Left ventricle myocardium inferior (tissue), 1 donor: ENCODE data around the gene DOK6. TPM values are rescaled to one million over a fixed set of nuclear protein-coding genes. Genes with fewer than 3 reads are reported as not detected.

Source experiments
- DNase-seq: peaks from one replicate; pipeline ENCODE4 v3.0.0-alpha.2; 2020
- H3K27ac ChIP-seq: fragments of 200-600 bp; replicated peaks from 2 replicates; pipeline ENCODE4 v1.8.0; 2021
- H3K27me3 ChIP-seq: fragments of 200-600 bp; 2 replicates; pipeline ENCODE4 v1.8.0; 2021; ENCODE audit warnings: low read depth
- H3K36me3 ChIP-seq: fragments of 200-600 bp; 2 replicates; pipeline ENCODE4 v1.8.0; 2021
- H3K4me1 ChIP-seq: fragments of 200-600 bp; 2 replicates; pipeline ENCODE4 v1.8.0; 2021
- H3K4me3 ChIP-seq: fragments of 200-600 bp; 2 replicates; pipeline ENCODE4 v1.8.0; 2021; ENCODE audit warnings: mild to moderate bottlenecking, moderate library complexity
- H3K9me3 ChIP-seq: fragments of 200-600 bp; replicated peaks from 2 replicates; pipeline ENCODE4 v1.8.0; 2021
- intact Hi-C: fragments of 100-400 bp; cut with micrococcal nuclease; formaldehyde crosslinking; loops from one replicate; pipeline ENCODE4 v1.11.0; 2022
- total RNA-seq: library from RNA; stranded (reverse); fragmentation: NEBNext Ultra II Directional; extraction: Animal tissue kit (Norgen Biotek cat#: 25700); gene quantifications from one replicate; pipeline ENCODE4 v1.2.1, GENCODE V29; 2021
- TF ChIP-seq, protein P1 (sequence below): fragments of 200-600 bp; IDR thresholded peaks from 2 replicates; pipeline ENCODE4 v1.8.0; 2021; ENCODE audit warnings: antibody characterized with exemption, mild to moderate bottlenecking, borderline replicate concordance
- donor health status: DM: no; HTN: yes; CAD: no; lungs with severe emphysema.

The DOK6 gene
- total RNA-seq, 1 donor from 2014 or later = 0.96 TPM

- Histone ChIP-seq H3K4me1 (no peaks in the 10 kb centered on the region), H3K36me3 (no peaks in the 10 kb centered on the region), H3K4me3 (no peak overlapping the region), H3K27ac (no peak overlapping the region), H3K27me3 (no peaks in the 10 kb centered on the region), H3K9me3 (no peaks in the 10 kb centered on the region)
- TF ChIP-seq, protein P1, sequence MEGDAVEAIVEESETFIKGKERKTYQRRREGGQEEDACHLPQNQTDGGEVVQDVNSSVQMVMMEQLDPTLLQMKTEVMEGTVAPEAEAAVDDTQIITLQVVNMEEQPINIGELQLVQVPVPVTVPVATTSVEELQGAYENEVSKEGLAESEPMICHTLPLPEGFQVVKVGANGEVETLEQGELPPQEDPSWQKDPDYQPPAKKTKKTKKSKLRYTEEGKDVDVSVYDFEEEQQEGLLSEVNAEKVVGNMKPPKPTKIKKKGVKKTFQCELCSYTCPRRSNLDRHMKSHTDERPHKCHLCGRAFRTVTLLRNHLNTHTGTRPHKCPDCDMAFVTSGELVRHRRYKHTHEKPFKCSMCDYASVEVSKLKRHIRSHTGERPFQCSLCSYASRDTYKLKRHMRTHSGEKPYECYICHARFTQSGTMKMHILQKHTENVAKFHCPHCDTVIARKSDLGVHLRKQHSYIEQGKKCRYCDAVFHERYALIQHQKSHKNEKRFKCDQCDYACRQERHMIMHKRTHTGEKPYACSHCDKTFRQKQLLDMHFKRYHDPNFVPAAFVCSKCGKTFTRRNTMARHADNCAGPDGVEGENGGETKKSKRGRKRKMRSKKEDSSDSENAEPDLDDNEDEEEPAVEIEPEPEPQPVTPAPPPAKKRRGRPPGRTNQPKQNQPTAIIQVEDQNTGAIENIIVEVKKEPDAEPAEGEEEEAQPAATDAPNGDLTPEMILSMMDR = no peak
- intact Hi-C loops = no loop called here
- DNase-seq = no peak
Observed at GRCh38 chr18:69703461-69703860, 302.8 kb downstream of the DOK6 start.

DNA sequence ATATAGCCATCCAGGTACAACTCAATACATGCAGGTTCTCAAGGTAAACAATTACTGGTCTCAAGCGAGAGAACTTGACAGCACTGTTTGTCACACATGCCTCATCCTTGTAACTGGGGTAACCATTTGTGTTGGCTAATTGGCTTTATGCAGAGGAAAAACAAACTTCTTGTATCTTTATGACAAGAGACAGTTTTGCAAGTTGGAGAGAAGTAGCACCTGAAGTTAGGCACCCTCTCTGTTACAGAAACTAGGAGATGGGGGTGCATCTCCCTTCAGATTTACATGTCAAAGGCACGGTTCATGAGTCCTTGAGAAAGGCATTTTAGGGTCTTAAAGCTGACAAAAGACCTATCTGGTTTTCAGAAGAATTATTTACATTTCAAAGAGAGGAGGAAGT, 305.3 kb downstream of the DOK6 start:
- no peaks in the 10 kb centered on the region for H3K36me3 ChIP-seq
- no peak for DNase-seq
- no peaks in the 10 kb centered on the region for H3K27me3 ChIP-seq
- intact Hi-C loops = no loop called here
- H3K9me3 ChIP-seq = no peaks in the 10 kb centered on the region
- H3K27ac ChIP-seq = no peak overlapping the region
- no peak overlapping the region for H3K4me3 ChIP-seq
- TF ChIP-seq, protein P1 = no peak
- H3K4me1 ChIP-seq = no peaks in the 10 kb centered on the region

GRCh38 chr18:69708844-69709243, 308.2 kb downstream of the DOK6 start:
- no peaks in the 10 kb centered on the region for H3K4me1 ChIP-seq
- intact Hi-C loops = no loop called here
- TF ChIP-seq, protein P1 = no peak
- no peaks in the 10 kb centered on the region for H3K9me3 ChIP-seq
- no peaks in the 10 kb centered on the region for H3K36me3 ChIP-seq
- no peak overlapping the region for H3K4me3 ChIP-seq
- H3K27me3 ChIP-seq = no peaks in the 10 kb centered on the region
- no peak for DNase-seq
- no peak overlapping the region for H3K27ac ChIP-seq

DNA sequence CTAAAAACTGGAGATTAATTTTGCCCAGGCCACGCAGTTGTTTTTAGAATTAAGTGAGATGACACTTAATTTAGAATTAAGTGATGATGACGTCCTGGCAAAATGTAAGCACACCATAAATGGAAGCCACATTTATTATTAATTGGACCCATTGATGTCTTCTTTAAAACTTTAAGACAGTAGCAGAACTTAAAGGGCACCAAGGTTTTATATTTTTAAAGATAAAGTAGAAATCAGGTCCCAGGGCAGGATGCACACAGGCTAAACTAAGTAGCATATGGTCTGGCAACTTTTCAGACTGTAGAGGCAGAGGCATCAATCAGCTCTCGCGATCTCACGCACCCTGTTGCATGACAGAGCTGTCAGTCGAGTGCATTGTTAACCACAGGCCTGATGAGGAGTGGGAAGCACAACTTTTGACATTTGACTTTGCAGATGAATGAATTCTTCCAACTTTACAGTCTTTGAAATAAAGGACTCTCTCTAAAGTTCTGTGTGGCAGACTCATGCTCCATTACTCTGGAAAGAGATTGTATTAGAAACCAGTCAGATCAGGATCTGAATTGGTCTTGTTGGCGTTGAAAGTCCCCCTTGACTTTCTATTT, 314.6 kb downstream of the DOK6 start:
- Histone ChIP-seq H3K27ac (no peak overlapping the region), H3K9me3 (peaks cover 32% of the 10 kb centered on the region), H3K36me3 (peaks cover 11% of the 10 kb centered on the region), H3K27me3 (no peaks in the 10 kb centered on the region), H3K4me1 (no peaks in the 10 kb centered on the region), H3K4me3 (no peak overlapping the region)
- TF ChIP-seq, protein P1 = no peak
- DNase-seq = no peak
- intact Hi-C loops = no loop called here

DNA sequence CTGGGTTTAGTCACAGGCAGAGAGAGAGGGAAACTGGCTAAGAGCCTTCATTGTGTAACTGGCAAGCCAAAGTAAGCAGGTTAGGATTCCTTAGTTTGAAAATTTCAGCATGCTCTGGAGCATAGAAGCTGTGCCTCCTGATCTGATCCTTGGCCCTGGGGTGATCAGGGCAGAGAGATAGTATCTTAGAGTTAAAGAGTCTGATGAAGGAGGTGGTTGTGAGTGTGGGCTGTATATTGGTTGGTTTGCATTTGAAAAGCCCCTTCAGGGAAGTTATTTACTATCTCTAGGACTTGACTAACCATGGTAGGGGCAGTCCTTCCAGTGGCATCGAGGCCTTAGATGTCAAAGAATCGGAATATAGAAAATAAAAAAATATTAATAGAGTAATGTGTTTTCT, 316.9 kb downstream of the DOK6 start:
- TF ChIP-seq, protein P1 = no peak
- Histone ChIP-seq H3K27ac (no peak overlapping the region), H3K9me3 (peaks cover 32% of the 10 kb centered on the region), H3K4me3 (no peak overlapping the region), H3K27me3 (no peaks in the 10 kb centered on the region), H3K36me3 (peaks cover 11% of the 10 kb centered on the region), H3K4me1 (no peaks in the 10 kb centered on the region)
- no peak for DNase-seq
- intact Hi-C loops = no loop called here
